Measurements from ENCODE around the gene DNAJC21.

DNAJC21 gene

DNA sequence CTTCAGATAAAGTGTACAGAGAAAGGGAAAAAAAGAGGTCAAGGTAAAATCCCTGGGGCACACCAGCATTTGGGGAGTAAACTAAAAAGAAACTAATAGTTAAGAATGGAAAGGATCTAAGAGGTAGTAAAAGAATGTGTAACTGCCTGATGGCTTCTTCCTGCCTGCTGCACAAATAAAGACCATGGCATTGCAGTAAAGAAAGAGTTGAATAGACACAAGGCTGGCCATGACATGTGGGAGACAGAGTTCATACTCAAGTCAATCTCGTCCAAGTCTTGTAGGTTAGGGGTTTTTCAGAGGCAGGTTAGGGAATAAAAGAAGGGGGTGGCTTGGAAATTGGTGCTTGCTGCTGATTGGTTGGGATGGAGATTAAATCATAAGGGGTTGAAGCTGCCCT lies 57.6 kb downstream of the DNAJC21 start:
- no peak overlapping the region for H3K4me3 ChIP-seq (replicated peaks; ENCODE audit: low read depth, low read length)
- DNase-seq (ENCODE audit: extremely low read depth, low read depth) = no peak
- TF ChIP-seq, protein P1, sequence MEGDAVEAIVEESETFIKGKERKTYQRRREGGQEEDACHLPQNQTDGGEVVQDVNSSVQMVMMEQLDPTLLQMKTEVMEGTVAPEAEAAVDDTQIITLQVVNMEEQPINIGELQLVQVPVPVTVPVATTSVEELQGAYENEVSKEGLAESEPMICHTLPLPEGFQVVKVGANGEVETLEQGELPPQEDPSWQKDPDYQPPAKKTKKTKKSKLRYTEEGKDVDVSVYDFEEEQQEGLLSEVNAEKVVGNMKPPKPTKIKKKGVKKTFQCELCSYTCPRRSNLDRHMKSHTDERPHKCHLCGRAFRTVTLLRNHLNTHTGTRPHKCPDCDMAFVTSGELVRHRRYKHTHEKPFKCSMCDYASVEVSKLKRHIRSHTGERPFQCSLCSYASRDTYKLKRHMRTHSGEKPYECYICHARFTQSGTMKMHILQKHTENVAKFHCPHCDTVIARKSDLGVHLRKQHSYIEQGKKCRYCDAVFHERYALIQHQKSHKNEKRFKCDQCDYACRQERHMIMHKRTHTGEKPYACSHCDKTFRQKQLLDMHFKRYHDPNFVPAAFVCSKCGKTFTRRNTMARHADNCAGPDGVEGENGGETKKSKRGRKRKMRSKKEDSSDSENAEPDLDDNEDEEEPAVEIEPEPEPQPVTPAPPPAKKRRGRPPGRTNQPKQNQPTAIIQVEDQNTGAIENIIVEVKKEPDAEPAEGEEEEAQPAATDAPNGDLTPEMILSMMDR (IDR thresholded peaks at IDR 0.05; ENCODE audit: low read depth, low read length, missing control alignments) = no peak

DNA sequence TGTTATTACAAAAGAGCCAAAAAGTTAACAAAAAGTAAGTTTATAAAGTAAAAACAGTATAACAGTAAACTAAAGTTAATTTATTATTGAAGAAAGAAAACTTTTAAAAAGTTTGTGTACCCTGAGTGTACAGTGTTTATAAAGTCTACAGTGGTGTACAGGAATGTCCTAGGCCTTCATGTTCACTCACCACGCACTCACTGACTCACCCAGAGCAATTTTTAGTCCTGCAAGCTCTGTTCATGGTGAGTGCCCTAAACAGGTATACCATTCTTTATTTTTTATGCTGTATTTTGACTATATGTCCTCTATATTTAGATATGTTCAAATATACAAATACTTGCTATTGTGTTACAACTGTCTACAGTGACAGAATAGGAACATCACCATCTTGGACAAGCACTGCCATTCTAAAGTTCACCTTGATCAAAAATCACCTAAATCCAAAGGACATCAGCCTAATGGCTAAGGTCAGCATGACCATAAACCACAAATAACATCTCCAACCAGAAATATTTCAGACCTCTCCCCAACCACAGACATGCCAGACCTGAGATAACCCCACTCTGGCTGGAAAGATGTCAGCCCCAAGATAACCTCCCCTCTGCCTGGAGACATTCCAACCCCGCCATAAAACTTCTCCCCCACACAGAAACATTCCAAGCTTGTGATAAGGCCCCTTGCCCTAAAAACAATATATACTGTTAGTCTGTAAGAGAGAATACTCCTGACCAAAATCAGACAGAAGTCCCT lies 62.3 kb downstream of the DNAJC21 start:
- H3K4me3 ChIP-seq (replicated peaks; ENCODE audit: low read depth, low read length) = no peak overlapping the region
- TF ChIP-seq, protein P1 (IDR thresholded peaks at IDR 0.05; ENCODE audit: low read depth, low read length, missing control alignments) = no peak
- DNase-seq (ENCODE audit: extremely low read depth, low read depth) = no peak

DNA sequence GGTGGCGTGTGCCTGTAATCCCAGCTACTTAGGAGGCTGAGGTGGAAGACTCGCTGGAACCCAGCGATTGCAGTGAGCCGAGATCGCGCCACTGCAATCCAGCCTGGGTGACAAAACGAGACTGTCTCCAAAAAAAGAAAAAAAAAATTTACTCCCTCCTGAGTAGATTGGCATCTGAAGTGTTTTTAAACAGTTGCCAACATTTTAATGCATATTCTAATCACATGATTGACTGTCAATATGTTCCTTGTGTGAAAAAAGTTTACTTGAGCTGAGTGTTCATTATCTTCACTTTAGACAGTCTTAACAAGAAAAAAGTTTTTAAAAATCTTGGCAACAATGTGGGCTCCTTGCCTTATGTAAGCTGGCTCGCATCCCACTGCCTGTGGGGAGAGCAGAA lies 64.6 kb downstream of the DNAJC21 start:
- TF ChIP-seq, protein P1 (IDR thresholded peaks at IDR 0.05; ENCODE audit: low read depth, low read length, missing control alignments) = no peak
- no peak for DNase-seq (ENCODE audit: extremely low read depth, low read depth)
- H3K4me3 ChIP-seq (replicated peaks; ENCODE audit: low read depth, low read length) = no peak overlapping the region

DNA sequence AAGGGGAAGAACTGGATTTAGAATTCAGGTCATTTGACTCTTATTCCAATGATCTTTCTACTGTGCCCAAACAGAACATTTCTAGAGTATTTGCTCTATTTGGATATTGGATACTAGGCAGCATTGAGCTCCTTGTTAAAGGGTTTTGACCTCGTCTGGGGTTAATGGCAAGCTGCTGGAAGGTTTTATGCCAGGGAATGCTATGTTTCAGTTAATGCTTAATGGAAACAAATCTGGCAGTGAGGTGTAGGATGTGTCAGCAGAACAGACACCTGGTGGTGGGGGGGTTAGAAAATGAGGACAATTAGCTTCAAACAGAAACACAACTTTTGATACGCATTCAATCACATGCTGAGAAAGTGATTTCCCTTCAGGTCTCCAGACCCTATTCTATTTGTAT lies 66.9 kb downstream of the DNAJC21 start:
- TF ChIP-seq, protein P1 (IDR thresholded peaks at IDR 0.05; ENCODE audit: low read depth, low read length, missing control alignments) = no peak
- no peak for DNase-seq (ENCODE audit: extremely low read depth, low read depth)

DNA sequence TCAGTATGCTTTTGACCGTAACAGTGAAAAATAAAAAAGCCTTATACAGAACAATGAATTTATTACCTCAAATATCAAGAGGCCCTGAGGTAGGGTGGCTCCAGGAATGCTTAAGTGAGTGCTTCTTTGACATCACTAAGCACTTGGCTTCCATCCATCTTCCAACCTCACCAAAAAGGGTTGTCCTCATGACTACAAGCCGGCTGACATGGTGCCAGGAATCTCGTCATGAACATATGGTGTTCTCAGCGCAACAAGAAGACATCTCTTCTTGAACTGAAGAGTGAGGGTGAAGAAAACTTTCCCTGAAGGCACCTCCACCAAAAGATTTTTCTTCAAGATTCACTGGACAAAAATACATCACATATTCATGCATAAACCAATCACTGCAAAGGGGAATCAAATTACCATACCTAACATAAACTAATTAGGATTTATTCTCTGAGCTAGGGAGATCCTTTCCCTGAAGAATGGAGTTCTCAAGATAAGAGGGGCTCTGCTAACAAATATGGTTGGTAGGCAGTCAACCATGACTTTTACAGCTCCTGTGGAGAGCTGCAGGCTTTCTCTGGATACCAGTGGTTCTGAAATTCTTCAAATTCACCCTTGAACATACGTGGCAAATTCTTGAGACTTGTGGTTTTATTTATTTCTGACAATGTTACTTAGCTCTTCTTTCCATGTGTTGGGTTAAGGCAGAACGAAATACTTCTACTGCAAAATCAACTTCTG lies 68.9 kb downstream of the DNAJC21 start:
- TF ChIP-seq, protein P1 (IDR thresholded peaks at IDR 0.05; ENCODE audit: low read depth, low read length, missing control alignments) = no peak
- DNase-seq (ENCODE audit: extremely low read depth, low read depth) = peak; percentile 79

More for the DNA sequence above, 66.9 kb downstream of the DNAJC21 start:
- no peak overlapping the region for H3K4me3 ChIP-seq (replicated peaks; ENCODE audit: low read depth, low read length)

DNA sequence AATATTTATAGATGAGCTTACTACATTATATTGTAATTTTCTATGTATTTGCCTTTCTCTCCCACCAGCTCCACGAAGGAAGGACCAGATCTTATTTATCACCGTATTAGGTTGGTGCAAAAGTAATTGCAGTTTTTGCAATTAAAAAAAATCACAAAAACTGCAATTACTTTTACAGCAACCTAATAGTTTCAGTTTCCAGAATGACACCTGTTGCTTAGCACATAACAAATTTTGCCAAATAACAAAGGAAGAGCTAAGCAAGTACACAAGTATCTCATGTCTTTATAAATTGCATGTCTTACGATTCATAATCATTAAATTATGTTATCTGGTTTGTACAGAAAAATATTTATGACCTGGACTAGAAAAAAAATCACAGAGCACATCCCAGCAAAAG lies 72.5 kb downstream of the DNAJC21 start:
- TF ChIP-seq, protein P1 (IDR thresholded peaks at IDR 0.05; ENCODE audit: low read depth, low read length, missing control alignments) = no peak
- no peak overlapping the region for H3K4me3 ChIP-seq (replicated peaks; ENCODE audit: low read depth, low read length)
- no peak for DNase-seq (ENCODE audit: extremely low read depth, low read depth)

More for the DNA sequence above, 68.9 kb downstream of the DNAJC21 start:
- no peak overlapping the region for H3K4me3 ChIP-seq (replicated peaks; ENCODE audit: low read depth, low read length)
